ENCODE measurements around the gene ACADSB.

ACADSB gene

DNA sequence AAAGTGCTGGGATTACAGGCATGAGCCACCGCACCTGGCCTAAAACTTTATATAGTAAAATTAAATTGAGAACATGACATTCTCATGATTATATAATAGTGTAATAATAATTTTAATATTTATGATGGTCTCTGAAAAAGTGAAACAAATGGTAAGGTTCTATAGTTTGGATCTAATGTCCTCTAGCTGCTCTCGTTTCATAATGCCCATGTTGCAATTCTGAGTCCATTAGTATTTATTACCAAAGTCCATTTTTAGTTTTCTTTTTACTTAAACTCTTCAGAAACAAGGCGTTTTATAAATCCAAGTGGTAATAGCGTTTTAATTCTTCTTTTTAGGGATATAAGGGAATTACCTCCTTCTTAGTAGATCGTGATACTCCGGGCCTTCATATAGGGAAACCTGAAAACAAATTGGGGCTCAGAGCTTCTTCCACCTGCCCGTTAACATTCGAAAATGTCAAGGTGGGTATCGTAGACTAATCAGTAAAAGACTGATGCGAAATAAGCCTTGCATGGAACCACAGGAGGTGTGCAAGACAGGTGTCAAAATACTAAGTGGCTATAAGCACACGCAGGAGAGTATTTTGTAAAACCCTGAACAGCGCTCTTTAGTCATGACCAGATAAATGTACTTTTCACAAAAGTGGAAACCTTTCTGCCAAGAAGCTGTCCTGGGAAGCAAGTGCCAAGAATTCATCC, 34.1 kb downstream of the ACADSB start:
- no peak for DNase-seq (ENCODE audit: low read depth)

DNA sequence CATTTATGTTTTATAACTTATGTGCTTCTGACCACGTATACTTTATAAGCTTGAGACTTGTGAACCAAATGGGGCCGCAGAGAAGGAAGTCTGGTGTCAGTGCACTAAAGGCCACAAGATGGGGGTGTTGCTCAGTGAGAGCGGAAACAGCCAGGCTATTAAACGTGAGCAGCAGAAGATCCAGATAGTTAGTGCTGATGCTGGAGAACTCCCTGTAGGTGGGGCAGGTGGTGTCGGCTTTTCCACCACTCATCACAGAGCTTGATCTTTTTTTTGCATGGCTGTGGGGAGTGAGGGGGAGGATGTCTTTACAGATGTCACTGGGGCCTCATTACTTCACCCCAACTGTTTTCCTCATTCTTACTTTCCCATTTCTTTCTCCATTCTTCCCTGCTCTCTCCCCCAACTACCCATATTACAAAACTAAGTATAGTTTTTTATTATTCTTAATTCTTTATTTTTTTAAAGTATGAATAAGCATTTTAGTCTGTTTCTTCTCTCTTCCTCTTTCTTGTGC, 34.7 kb downstream of the ACADSB start:
- peak; percentile 23 for DNase-seq (ENCODE audit: low read depth)

DNA sequence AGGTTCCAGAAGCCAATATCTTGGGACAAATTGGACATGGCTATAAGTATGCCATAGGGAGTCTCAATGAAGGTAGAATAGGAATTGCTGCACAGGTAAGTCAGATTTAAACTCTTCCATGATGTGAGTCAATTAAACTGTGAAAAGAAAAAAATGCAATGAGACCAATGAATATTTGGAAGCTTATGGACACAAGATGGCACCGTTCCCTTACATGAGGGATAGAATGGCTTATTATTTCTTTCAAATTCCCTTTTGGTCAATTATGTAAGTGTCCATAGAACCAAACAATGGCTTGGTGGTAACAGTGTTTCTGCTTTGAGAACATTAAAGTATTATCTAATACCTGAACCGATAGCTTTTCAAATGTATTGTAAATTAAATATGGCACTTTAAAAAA, 35.6 kb downstream of the ACADSB start:
- no peak for DNase-seq (ENCODE audit: low read depth)

DNA sequence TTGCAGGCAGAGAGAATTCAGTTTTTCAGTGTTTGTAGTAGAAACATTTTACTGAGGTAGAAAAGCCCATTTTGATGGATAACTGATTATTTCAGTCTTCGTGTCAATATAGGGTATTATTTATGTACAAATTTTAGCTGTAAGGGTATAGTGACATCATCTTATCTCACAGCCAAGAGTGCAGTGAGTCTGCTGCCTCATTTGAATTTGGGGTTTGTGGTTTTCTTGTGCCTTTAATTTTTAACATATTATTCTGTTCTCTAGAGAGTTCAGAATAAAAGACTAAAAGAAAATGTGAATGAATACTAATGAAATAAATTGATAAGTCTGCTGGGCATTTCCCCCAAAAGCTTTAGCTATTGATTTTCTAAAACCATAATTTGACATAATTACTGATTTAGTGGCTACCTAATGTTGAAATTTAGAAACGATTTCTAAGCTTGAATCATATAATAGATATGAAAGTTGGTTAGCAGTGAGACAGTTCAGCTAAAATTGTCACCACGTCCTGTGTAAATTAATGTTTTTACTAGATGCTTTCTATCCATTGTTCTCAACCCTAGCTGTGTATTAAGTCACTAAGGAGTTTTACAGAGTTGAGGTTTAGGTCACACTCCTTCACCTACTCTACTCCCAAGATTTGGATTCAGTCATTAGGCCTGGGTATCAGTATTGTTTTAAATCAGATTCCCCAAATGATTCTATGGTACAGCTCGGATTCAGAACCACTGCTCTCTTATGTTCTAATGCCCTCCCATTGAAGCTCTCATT, 37.3 kb downstream of the ACADSB start:
- DNase-seq (ENCODE audit: low read depth) = no peak

DNA sequence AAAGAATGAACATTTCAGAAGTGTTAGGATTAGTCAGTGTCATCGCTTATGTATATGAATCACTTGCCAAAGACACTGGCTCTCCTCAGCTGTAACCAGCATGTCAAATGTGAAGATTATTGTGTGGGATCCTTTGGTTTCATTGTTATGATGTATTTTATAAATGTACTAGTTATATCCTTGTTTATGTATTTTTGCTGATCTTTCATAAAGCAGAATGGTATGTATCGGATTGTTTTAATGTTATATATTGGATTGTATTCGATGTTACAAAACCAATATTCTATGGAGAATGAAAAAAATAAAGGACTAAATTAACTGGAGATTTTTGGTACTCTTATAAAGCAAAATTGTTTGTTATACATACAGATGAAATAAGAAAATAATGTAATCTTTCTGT, 49.2 kb downstream of the ACADSB start:
- DNase-seq (ENCODE audit: low read depth) = no peak

DNA sequence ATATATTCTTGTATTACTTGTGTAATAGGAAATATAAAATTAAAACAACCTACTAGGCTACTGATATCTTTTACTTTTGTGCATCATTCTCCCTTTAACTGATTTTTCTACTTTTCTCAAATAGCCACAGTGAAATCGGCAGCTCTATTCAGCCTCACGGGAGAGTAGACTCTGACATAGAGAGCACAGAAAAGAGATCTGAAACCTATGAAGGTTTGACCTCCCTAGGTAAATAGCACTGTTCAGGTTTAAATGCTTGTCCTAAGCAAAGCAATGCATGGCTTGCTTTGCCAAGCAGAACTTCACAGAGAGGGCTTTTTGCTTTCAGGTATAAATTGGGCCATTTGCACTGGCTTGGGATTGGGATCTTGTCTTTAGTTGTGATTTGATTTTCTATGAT, 53.1 kb downstream of the ACADSB start:
- no peak for DNase-seq (ENCODE audit: low read depth)

DNA sequence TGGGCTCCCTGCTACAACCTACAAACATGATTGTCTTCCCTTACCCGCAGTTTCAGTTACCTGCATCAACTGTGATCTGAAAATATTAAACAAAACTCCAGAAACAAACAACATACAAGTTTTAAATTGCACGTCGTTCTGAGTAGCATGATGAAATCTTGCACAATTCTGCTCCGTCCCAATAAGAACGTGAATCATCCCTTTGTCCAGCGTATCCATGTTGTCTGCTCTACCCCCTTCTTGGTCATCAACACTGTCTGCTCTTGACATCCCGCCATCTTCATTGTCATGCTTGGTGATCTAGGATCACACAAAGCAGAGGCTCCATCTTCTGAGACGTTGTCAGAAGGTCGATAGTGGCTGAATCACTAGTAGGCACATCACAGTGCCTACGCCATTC, 53.9 kb downstream of the ACADSB start:
- no peak for DNase-seq (ENCODE audit: low read depth)

DNA sequence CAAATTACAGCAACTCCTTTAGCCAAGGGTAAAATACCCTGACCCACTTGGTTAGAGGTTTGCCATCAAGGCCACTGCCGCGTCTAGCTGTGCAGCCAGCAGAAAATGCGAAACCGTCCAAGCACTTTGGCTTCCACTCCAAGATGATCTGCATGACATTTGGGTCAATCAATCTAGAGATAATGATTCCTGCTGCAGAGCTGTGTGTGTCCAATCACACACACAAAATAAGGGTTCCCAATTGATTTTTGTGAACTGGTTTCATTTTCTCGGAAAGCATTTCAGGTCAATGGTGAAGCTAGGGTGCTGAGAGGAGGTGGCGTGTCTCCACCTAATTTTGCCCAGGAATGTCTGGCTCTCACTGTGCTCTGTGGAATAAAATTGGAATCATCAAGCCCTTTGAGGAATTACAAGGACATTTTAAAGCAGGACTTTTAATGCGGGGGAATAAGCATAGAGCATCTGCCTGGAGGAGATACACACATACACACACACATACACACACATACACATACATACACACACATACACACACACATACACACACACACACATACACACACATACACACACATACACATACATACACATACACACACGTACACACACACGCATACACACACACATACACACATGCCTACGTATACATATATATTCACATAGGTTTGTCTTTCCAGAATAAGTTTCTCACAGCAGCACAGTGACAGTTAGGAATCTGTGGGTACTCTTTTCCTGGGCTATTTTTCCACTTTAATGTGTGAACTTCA, 59.5 kb downstream of the ACADSB start:
- DNase-seq (ENCODE audit: low read depth) = no peak

DNA sequence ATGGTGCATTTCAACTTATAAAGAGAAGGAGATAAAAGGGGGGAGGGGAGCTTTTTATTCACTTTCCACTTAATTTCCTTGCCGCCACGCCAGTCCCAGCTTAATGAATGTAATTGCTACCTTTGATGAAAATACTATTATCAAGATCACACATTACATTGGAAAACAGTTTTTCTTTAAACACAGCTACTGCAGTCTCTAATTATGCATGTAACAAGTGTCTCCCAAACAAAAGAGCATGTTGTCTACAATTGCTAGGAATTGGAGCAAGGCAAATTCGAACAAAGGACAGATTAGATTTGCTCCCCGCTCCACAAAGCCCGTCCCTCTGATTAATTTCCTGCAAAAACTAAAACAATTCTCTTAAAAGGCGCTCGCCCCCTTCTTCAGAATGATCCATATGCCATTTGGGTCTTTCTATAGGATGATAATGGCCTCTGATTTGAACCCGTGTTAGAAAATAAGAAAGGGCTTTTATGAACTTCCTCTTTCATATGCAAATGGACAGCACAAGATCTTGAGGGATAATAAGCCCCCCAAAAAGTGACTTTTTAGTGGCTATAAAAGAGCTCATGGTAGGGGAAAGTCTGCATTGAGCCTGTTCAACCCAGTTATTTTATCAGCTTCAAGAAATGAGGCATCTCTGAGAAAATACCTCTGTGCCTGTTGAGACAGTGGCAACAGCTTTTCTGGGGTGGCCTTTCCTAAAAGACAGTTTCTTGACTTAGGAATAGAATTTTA, 60.6 kb downstream of the ACADSB start:
- DNase-seq (ENCODE audit: low read depth) = no peak

DNA sequence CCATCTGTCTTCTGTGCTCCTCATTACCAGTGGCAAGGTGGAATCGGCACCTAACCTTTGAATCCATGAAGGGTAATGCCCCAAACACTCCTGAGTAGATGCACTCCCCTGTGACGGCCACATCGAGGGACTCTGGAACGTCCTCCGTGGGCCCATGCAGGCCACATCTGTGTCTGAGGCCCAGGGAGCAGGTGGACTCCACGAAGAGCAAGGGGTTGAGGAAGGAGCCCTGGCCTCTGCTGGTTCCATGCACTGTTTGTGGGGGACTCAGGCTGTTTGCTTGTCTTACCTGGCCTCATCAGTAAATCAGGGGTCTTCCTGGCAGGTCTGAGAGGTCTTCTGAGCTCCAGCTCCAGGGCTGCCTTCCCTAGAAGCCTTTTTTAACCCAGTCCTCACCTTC, 64.4 kb downstream of the ACADSB start:
- no peak for DNase-seq (ENCODE audit: low read depth)

DNA sequence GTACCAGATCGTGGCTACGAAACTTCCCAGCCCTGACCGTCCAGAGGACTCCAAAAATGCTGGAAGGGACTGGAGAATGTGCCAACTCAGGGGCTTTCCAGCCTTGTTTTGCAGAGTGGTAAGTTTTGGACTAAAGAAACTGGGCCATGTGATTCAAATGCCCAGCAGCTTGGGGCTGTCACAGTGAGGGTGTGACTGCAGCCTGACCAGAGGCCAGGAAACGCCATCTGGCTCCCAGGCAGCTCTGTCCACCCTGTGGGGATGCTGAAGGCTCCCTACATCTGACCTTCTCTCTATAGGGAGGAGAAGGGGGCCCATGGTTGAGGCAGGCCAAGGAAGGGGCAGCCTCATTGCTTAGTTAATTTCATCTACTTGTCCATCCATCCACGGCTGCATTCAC, 65.4 kb downstream of the ACADSB start:
- DNase-seq (ENCODE audit: low read depth) = no peak

DNA sequence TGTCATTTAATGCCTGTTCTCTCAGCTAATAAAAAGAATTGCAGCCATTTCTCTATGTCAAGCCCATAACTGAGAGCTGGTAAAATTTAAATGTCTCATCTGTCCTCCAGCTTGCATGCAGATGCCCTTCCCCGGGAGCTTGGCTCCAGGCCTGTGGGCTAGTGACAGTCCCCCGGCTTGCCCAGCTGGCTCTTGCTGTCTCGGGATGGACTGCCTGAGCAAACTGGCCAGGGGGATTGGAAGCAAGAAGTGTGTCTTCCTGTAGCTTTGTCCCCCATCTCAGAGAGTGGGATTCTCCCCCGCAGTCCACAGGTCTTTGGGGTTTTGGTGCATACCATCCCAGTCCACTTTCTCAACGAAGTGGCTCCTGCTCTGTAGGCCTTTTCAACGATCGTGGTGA, 73.1 kb downstream of the ACADSB start:
- DNase-seq (ENCODE audit: low read depth) = no peak

DNA sequence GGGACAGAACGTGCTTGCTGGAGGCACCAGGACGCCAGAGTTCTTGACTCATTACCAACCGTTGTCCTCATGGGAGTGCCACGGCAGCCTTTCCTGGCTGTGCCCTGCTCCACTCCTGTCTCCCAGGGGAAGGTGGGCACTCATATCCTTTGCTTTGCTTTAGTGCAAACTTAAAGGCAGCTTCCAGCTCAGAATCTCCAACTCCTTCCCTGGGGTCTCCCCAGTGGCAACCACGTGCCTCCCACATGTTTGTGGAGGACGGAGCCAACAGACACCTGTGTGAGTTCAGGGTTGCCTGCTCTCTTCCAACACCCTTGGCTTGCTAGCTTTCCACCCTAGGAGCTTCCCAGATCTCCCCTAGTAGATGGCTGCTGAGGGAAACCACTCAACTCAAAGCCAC, 75.0 kb downstream of the ACADSB start:
- no peak for DNase-seq (ENCODE audit: low read depth)

DNA sequence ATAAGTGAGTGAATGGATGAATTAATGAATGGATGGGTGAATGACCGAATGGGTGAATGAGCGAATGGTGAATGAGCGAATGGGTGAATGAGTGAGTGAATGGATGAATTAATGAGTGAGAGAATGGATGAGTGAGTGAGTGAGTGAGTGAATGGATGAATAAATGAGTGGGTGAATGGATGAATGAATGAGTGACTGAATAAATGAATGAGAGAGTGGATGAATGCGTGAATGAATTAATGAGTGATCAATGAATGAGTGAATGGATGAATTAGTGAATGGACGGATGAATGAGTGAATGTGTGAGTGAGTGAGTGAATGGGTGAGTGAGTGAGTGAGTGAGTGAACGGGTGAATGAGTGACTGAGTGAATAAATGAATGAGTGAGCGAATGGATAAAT, 77.5 kb downstream of the ACADSB start:
- no peak for DNase-seq (ENCODE audit: low read depth)

DNA sequence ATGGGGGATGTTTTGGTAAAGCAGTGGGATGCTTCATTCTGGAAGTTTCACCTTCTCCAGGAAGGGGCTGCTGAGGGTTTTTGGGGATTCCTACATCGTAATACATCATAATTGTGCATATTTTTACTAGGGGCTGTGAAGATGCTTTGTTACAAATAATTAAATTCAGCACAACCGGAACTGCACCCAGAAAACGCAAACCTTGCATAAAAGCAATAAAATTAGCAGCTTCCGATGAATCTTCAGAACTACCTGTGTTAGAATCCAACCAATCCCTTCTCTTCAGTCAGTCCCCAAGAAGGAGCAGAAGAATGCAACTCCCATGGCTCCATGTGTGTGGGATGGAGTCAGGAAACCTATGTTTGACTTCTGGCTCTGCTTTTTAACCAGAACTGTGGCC, 78.5 kb downstream of the ACADSB start:
- DNase-seq (ENCODE audit: low read depth) = no peak

DNA sequence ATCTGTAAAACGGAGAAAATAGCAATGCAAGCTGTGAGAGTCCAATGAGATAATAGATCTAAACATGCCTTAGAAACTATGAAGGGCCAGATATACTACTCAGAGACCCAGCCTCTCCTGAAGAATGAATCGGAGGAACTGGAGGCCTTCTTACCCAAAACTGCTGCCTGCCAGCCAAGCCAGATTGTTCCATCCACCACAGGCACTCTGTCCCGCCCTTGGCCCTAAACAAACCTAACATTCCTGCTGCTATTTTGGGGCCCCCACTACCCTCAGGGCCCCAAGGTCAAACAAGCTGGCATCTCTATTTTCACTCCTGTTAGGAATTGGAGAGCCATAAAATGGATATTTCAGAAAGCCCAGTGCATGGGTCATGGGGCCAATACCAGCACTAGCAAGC, 79.0 kb downstream of the ACADSB start:
- no peak for DNase-seq (ENCODE audit: low read depth)

DNA sequence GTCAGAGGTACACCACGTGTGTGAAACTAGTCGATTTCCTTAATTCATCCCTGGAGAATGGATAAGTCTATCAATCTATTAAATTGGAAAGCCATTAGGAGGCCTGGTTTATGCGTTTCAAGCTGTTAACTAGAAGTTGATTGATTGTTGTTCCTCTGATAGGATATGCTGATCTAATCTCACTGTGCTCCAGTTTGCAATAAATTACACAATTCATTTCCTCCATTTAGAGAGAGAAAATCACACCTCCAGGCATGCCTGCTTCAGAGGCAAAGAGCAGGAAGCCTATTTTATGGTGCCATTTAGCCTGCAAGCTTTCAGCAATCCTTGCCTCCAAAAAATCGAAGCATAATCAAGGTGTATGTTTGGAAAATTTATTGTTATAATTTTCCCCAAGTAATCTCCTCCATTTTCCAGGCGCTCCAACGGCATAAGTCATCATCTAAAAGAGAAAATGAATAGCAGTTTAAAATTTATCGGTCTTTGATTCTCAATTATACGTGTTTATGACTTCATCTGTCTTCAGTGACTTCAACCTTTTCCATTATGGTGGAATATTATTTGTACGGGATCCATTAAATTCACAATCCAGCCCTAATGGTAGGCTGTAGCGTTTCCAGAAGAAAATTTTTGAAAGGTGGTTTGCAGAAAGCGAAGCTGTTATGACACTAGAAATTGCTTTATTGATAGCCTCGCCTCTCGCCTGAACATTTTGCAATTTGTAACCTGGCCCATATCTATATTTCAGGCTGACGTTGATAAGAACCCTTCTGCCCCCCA, 84.0 kb downstream of the ACADSB start:
- no peak for DNase-seq (ENCODE audit: low read depth)

DNA sequence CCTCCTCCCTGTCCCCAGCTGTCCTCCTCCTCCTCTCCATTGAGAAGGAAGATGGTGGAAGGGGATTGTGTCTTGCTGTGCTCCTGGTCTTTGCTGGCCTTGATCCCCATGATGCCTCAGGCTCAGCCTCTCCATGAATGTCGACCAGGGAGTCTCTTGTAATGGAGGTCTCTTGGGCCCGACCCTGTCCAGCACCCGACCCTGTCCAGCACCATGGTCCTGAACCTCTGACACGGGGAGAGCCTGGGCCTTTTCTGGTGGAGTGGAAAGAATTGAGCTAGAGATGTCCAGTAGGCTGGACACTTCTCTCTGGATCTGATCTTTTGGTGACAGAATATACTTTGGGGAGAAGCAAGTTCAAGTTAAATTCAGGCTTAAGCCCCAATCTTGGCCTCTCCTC, 84.7 kb downstream of the ACADSB start:
- no peak for DNase-seq (ENCODE audit: low read depth)

DNA sequence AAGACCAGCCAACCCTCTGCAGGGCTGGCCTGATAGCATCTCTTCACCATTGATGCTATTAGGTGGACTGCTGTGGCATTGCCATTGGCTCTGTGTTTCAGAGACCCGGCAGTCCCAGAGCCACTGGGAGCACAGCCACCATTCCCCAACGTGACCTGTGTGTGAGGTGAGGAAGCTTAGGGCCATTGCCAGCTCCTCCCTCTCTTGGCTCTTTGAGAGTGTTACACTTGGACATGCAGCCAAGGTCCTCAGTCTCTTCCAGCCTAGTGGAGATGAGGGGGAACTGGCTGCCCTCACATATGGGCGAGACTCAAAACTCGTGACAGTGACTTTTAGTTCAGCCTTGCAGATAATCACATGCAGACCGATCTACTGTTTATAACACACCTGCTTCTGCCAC, 87.6 kb downstream of the ACADSB start:
- no peak for DNase-seq (ENCODE audit: low read depth)

DNA sequence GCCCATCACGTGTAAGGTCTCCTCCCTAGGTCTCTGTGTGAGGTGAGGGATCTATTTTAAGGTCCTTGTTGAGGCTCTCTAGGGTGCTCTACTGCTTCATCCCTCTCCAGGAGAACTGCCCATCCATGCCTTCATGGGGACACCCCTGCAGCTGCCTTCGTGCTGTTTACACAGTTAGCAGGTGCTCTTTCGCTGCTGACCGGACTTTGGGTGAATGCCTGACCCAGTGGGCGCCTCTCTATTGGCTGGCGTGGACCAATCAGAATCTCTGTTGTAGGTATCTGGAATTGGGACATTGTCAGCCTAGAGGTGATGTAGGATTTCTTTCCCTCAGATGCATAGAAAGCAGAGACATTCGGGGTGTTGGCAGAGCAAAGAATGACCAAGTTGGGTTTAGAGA, 88.2 kb downstream of the ACADSB start:
- no peak for DNase-seq (ENCODE audit: low read depth)

DNA sequence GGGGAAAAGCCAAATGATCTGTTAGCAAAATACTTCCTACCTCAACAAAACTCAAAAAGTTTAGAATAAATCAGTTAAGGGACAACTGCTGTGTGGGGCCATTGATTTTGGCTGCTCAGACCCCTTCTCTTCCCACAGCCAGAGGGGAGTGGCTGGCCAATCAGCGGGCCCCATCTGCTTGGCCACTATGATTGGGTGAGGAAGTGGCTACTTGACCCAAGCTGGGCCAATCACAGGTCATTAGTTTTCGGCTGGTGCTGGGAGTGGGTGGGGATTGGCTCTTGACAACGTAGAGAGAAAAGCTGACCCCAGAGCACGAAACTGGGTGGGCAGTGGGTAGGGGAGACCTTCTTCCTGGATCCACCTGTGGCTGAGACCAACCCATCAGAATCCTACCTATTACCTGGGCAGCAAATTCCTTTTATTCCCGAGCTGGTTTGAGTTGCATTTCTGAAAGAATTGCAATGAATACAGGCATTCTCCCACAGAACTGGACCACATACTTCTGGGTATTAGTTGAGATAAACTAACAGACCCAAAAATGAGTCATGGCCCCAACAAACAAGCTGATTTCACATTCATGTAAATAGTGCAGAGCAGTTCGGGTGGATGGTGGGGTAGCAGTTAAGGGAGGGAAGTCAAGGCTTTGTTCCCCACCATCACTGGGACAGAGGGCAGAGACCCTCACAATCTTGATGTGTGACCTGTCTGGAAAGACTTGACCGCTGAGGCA, 91.4 kb downstream of the ACADSB start:
- no peak for DNase-seq (ENCODE audit: low read depth)

Data from stimulated activated CD4-positive, alpha-beta T cell treated with anti-CD3 and anti-CD28 coated beads, Interleukin-2, amount 100 ng/mL, for 4 hours (primary cell).